ENCODE measurements around the gene SPPL2B. TPM values are rescaled to one million over a fixed set of nuclear protein-coding genes. Genes with fewer than 3 reads are reported as not detected.

Gene SPPL2B
- total RNA-seq, 1 donor from 2014 or later = 23.9 TPM

GRCh38 chr19:2359992-2360685, 31.7 kb downstream of the SPPL2B start, which contains the start of gene TMPRSS9:
Gene TMPRSS9, plus strand, starts transcription at chr19:2360265. Its CDS starts 29,521 bp downstream, at chr19:2389786.
- ATAC-seq (ENCODE audit: poor library complexity) (no peak), DNase-seq (no peak)
- intact Hi-C loops (cut with DNase I) = no loop called here

GRCh38 chr19:2360833-2361232, 32.3 kb downstream of the SPPL2B start:
- DNase-seq = no peak
- intact Hi-C loops (cut with DNase I) = no loop called here
- ATAC-seq (ENCODE audit: poor library complexity) = no peak

DNA sequence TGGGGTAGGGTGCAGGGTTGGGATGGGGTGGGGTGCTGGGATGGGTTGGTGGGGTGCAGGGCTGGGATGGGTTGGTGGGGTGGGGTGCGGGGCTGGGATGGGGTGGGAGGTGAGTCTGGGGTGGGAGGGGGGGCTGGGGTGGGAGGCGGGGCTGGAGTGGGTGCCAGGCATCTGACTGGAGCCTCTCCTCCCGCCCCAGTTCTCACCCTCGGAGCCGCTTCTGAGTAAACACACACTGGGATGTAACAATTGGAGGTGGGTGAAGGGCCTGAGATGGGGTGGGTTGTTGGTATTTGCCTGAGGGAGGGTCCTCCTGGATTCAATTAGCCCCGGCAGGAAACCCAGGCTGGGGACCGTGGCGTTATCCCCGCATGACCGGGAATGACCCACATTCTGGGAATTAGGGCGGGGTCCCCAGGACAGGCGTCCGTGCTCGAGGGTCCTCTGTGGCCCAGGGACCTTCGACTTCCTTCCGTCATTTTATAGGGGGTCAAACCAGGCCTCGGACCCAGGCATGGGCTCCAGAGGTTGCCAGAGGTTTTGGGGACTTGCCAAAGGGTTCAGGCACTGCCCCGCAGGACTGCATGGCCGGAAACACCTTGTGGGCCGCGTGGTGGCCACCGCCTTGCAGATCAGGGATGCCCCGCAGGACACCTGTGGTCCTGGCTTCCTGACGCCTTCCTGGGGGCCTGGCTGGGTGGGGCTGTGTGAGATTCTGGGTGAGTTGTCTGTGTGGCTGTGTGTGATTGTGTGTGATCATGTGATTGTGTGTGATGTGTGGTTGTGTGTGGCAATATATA, 33.0 kb downstream of the SPPL2B start:
- intact Hi-C loops (cut with DNase I) = no loop called here
- no peak for DNase-seq
- ATAC-seq (ENCODE audit: poor library complexity) = no peak

DNA sequence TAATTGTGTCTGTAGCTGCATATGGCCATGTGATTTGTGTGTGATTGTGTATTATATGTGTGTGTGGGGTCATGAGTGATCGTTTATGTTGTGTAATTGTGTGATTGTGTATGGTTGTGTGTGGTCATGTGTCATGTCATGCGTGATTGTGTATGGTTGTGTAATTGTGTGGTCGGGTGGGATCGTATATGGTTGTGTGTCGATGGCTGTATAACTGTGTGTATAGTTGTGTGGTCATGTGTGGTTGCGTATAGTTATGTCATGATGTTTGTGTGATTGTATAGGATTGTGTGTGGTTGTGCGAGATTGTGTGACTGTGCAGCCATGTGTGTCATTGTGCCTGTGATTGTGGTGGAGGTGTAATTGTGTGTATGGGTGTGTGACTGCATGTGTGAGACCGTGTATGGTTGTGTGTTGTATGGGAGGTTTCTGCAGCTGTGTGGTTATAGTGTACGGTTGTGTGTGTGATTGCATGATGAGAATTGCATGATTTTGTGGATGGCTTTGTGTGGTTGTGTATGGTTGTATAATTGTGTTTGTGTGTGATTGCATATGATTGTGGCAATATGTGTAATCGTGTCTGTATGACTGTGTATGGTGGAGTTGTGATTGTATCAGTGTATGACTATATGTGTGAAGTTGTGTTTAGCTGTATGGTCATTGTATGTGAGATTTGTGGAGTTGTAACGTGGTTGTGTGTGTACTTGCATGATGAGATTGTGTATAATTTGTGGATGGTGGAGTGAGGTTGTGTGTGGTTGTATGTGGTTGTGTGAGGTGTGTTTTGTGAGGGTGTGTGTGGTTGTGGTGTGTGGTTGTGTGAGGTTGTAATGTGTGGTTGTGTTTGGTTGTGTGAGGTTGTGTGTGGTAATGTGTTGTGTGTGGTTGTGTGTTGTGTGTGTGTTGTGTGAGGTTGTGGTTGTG, 33.8 kb downstream of the SPPL2B start:
- intact Hi-C loops (cut with DNase I) = no loop called here
- ATAC-seq (ENCODE audit: poor library complexity) (no peak), DNase-seq (no peak)

DNA sequence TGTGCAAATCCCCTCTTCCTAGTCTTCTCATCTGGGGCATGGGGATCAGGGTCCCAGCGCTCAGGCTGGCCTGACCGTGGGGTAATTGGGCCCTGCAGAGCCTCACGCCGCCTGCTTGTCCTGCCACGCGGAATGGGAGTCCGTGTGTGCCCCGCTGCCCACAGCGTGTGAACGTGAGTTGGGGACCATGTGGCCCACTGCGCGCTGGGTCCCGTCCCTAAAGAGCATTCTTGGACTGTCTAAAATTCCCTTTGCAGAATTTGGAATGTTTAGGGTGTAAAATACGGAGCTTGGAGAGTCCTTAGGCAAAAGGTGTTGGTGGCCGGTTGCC, 34.5 kb downstream of the SPPL2B start:
- intact Hi-C loops (cut with DNase I) = no loop called here
- DNase-seq = no peak
- ATAC-seq (ENCODE audit: poor library complexity) = no peak

DNA sequence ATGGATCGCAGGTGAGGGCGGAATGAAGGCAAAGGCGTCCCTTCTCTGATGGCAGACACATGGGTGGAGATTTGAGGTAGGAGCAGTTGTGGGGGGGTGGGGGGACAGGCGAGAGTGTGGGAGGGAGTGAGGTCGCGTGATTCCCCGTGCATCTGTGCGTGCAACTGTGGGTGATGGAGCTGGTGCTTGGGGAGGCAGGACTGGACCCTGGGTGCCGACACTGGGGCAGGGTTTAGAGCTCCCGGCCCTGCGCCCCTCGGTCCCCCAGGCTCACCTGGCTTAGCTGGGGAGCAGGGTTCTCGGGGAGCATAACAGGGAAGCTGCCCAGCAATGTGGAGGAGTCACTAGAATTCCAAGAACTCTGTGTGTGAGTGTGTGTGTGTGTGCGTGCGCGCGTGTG, 34.9 kb downstream of the SPPL2B start:
- ATAC-seq (ENCODE audit: poor library complexity) (no peak), DNase-seq (no peak)
- intact Hi-C loops (cut with DNase I) = no loop called here

DNA sequence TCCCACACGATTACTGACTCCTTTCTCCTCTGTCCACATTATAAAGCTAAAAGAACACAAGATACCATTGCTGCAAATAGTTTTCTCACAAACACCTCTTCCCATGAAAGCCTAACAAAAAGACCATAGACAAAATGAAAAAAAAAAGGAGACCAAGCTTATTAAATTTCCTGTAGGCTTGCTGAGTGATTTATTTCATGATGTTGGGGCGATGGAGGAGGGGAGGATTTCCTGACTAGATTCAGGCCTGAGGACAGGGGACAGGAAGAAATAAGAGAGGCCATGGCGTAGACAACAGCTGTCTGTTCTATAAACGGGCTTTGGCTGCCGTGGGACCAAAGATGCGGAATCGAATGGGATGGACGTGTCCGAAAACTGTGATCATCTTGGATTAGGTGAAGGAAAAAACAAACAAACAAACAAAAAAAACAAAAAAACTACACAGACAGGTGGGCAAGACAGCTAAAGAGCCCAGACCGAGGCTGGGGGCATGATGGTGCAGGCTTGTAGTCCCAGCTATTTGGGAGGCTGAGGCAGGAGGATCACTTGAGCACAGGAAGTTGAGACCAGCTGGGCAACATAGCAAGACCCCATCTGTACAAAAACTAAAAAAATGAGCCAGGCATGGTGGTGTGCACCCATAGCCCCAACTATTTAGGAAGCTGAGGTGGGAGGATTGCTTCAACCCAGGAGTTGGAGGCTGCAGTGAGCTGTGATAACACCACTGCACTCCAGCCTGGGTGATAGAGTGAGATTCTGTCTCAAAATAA, 36.9 kb downstream of the SPPL2B start:
- DNase-seq (no peak), ATAC-seq (ENCODE audit: poor library complexity) (no peak)
- intact Hi-C loops (cut with DNase I) = no loop called here

GRCh38 chr19:2371656-2372055, 43.2 kb downstream of the SPPL2B start:
- ATAC-seq (ENCODE audit: poor library complexity) (no peak), DNase-seq (no peak)
- intact Hi-C loops (cut with DNase I) = no loop called here

DNA sequence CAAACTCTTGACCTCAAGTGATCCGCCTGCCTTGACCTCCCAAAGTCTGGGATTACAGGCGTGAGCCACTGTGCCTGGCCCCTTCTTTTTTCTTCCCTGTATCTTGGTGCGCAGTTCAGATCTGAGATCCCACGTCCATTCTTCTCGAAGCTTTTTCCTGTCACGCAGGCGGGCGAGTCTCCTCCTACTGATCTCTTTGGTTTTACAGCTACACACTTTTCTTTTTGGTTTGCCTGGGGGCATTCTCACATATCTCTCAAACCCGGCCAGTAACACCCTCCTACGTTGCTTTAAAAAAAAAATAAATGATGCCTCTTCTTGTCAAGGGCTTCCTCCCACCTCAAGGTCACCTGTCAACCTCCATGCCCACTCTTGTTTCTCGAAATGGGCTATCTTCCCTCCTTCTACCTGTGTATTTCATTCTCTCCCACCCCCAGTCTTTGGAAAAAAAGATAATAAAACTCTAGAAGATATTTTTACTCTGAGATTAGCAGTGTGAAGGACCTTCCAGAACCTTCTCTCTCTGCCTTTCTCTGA, 43.7 kb downstream of the SPPL2B start:
- no peak for DNase-seq
- intact Hi-C loops (cut with DNase I) = no loop called here

GRCh38 chr19:2374808-2375207, 46.3 kb downstream of the SPPL2B start:
- ATAC-seq (ENCODE audit: poor library complexity) = no peak
- intact Hi-C loops (cut with DNase I) = no loop called here

More for the DNA sequence above, 43.7 kb downstream of the SPPL2B start:
- ATAC-seq (ENCODE audit: poor library complexity) = no peak

DNA sequence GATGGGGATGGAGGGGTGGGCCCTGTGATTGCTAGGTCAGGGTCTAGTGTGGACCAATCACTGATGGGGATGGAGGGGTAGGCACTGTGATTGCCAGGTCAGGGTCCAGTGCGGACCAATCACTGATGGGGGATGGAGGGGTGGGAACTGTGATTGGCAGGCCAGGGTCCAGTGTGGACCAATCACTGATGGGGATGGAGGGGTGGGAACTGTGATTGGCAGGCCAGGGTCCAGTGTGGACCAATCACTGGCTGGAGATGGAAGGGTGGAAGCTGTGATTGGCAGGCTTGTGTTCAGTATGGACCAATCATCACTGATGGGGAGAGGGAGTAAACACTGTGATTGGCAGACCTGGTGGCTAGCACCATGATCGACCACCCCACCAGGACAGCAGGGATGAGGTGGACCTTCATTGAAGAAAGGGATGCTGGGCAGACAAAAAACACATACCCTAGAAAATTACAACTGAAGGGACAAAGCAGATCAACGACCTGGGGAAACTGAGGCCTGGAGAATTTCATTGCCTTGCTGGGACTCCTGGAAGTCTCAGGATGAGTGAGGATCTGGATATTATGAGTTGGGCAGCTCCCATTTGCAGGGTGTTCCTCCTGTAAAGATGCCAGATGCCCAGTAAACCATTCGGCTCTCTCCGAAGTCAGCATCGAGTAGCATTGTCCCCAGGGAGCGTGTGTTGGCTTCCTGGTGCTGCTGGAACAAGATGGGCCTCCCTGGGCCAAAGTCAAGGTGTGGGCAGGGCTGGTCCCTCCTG, 47.1 kb downstream of the SPPL2B start:
- DNase-seq = no peak
- intact Hi-C loops (cut with DNase I) = no loop called here
- ATAC-seq (ENCODE audit: poor library complexity) = no peak

More at GRCh38 chr19:2374808-2375207, 46.3 kb downstream of the SPPL2B start:
- no peak for DNase-seq

- intact Hi-C loops (cut with DNase I) = no loop called here
- no peak for ATAC-seq (ENCODE audit: poor library complexity)
These were observed 48.5 kb downstream of the SPPL2B start for GRCh38 chr19:2376784-2377519.

DNA sequence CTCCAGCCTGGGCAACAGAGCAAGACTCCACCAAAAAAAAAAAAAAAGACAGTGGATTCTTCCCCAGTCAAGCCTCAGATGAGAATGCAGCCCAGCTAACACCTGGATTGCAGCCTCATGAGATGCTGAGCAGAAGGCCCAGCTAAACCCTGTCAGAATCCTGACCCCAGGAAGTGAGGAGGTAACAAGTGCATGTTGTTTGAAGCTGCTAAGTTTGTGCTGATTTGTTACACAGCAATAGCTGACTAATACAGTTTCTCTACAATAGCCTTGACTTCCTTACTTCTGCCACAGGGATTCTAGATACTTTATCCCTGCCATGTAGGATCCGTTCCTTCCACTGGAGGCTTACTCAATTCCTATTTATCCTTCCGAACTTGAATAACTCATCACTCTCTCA, 52.1 kb downstream of the SPPL2B start:
- DNase-seq = no peak
- ATAC-seq (ENCODE audit: poor library complexity) = no peak
- intact Hi-C loops (cut with DNase I) = no loop called here

More at GRCh38 chr19:2376784-2377519, 48.5 kb downstream of the SPPL2B start:
- DNase-seq = no peak

GRCh38 chr19:2381148-2381820, 52.8 kb downstream of the SPPL2B start:
- intact Hi-C loops (cut with DNase I) = no loop called here
- ATAC-seq (ENCODE audit: poor library complexity) (no peak), DNase-seq (no peak)

DNA sequence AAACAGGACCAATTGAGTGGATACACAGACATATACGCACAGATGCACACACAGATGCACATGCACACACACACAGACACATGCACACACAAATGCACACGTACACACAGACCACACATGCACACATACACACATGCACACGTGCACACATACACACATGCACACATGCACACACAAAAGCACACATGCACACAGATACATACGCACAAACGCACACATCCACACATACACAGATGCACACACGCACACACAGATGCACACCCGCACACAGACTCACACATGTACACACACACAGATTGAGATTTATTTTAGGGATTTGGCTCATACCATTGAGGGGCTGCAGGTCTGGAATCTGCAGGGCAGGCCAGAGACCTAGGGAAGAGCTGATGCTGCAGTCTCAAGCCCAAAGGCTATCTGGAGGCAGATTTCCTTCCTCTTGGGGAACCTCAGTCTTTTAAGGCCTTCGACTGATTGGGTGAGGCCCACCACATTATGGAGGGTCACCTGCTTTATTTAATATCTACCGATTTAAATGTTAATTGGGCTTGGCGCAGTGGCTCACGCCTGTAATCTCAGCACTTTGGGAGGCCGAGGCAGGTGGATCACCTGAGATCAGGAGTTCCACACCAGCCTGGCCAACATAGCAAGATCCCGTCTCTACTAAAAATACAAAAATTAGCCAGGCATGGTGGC, 54.2 kb downstream of the SPPL2B start:
- ATAC-seq (ENCODE audit: poor library complexity) (no peak), DNase-seq (no peak)
- intact Hi-C loops (cut with DNase I) = no loop called here

Measured in Right ventricle myocardium superior (tissue), 1 donor.